Breast epithelium (tissue), 4 donors: Measurements from ENCODE around the gene PLCG1. TPM values are rescaled to one million over a fixed set of nuclear protein-coding genes. Genes with fewer than 3 reads are reported as not detected.

Experiments used
- DNase-seq, 2 donors: peaks; one replicate each; pipeline ENCODE4 v3.0.0-alpha.2; 2019; ENCODE audit warnings: low spot score in 2 of 2
- H3K27ac ChIP-seq, 2 donors: fragments of 200-600 bp; sonication (generic) in 1 of 2; one replicate each; pipeline ENCODE4 v1.5.1; 2016 to 2019; ENCODE audit warnings: mild to moderate bottlenecking in 1 of 2
- H3K27me3 ChIP-seq, 2 donors: fragments of 200-600 bp; sonication (generic) in 1 of 2; one replicate each; pipeline versions ENCODE4 v1.5.1 to v1.6.0; 2017 to 2019; ENCODE audit warnings: control low read depth in 1 of 2, mild to moderate bottlenecking in 1 of 2
- H3K36me3 ChIP-seq: fragments of 200-600 bp; one replicate; pipeline ENCODE4 v1.5.1; 2019
- H3K4me1 ChIP-seq, 2 donors: fragments of 200-600 bp; sonication (generic); one replicate each; pipeline ENCODE4 v1.5.1; 2016 to 2019; ENCODE audit warnings: control low read depth in 1 of 2
- H3K4me3 ChIP-seq, 3 donors: fragments of 200-600 bp; sonication (generic); 1 replicate in 2 of 3; 2 replicates in 1 of 3; pipeline ENCODE4 v1.5.1; 2016 to 2019; ENCODE audit warnings: mild to moderate bottlenecking in 3 of 3, moderate library complexity in 2 of 3
- H3K9me3 ChIP-seq, 2 donors: fragments of 200-600 bp; sonication (generic) in 1 of 2; one replicate each; pipeline ENCODE4 v1.5.1; 2016 to 2019; ENCODE audit warnings: control low read depth in 1 of 2
- CTCF ChIP-seq, 3 donors: fragments of 450-650 bp; IDR thresholded peaks; one replicate each; pipeline ENCODE4 v1.5.1; 2016 to 2017; ENCODE audit warnings: antibody characterized with exemption in 3 of 3, mild to moderate bottlenecking in 3 of 3, moderate library complexity in 3 of 3
- POLR2A ChIP-seq: fragments of 450-650 bp; IDR thresholded peaks from one replicate; pipeline ENCODE4 v1.6.1; 2016; ENCODE audit warnings: antibody characterized with exemption, mild to moderate bottlenecking, moderate library complexity
- POLR2AphosphoS5 ChIP-seq, 3 donors: sonication (generic); formaldehyde crosslinking; IDR thresholded peaks; one replicate each; pipeline ENCODE4 v1.6.1; 2017; ENCODE audit warnings: antibody characterized with exemption in 3 of 3
- intact Hi-C: fragments of 100-400 bp; cut with DNase I; formaldehyde crosslinking; loops from one replicate; pipeline ENCODE4 v1.15.1; 2023; ENCODE audit warnings: low total_unique reads
- total RNA-seq, 3 donors: library from RNA; depleted of rRNA; stranded (reverse); fragments of >200 nt; gene quantifications; one replicate each; pipeline ENCODE4 v1.1.0, GENCODE V29; 2016

Gene PLCG1
- total RNA-seq, 3 donors from 2014 or later: 88.5 to 132 (median 92.3) TPM

- Histone ChIP-seq H3K36me3 (no peaks in the 10 kb centered on the region), H3K27me3 (no peaks in the 10 kb centered on the region), H3K4me3 (peak overlapping the region in 2 of 3 donors; percentile 0 to 91), H3K9me3 (no peaks in the 10 kb centered on the region), H3K4me1 (peaks cover 14 to 22% of the 10 kb centered on the region in 2 donors), H3K27ac (peak overlapping the region; percentile 67 to 88)
- DNase-seq: no peak
- intact Hi-C loops: no loop called here
- no peak for TF ChIP-seq POLR2A
- TF ChIP-seq POLR2AphosphoS5 (IDR thresholded peaks at IDR 0.05): no peak
These were observed 3.1 kb downstream of the PLCG1 start for GRCh38 chr20:41140226-41141133.

- H3K4me3 ChIP-seq: peak overlapping the region in 1 of 3 donors; percentile 91
- peaks cover 14 to 22% of the 10 kb centered on the region in 2 donors for H3K4me1 ChIP-seq
- DNase-seq: no peak
- intact Hi-C loops: no loop called here
- no peaks in the 10 kb centered on the region for H3K9me3 ChIP-seq
- no peak for TF ChIP-seq POLR2A
- TF ChIP-seq POLR2AphosphoS5 (IDR thresholded peaks at IDR 0.05): peak in 1 of 3 donors; percentile 39
- no peaks in the 10 kb centered on the region for H3K27me3 ChIP-seq
- H3K27ac ChIP-seq: peak overlapping the region; percentile 67 to 88
- no peaks in the 10 kb centered on the region for H3K36me3 ChIP-seq
These were observed 3.9 kb downstream of the PLCG1 start for GRCh38 chr20:41141153-41141815.

- no peak for TF ChIP-seq POLR2A
- TF ChIP-seq CTCF (IDR thresholded peaks at IDR 0.05): no peak
- no peak for TF ChIP-seq POLR2AphosphoS5 (IDR thresholded peaks at IDR 0.05)
- intact Hi-C loops: no loop called here
- peaks cover 14 to 22% of the 10 kb centered on the region in 2 donors for H3K4me1 ChIP-seq
These were observed 4.9 kb downstream of the PLCG1 start for GRCh38 chr20:41142245-41142644.

GRCh38 chr20:41142919-41143318 lies 5.6 kb downstream of the PLCG1 start:
- DNase-seq: no peak
- Histone ChIP-seq H3K27ac (peak overlapping the region; percentile 8 to 88), H3K27me3 (no peaks in the 10 kb centered on the region), H3K4me1 (peaks cover 14 to 22% of the 10 kb centered on the region in 2 donors), H3K4me3 (no peak overlapping the region), H3K36me3 (no peaks in the 10 kb centered on the region), H3K9me3 (no peaks in the 10 kb centered on the region)
- intact Hi-C loops: no loop called here
- TF ChIP-seq CTCF (IDR thresholded peaks at IDR 0.05) (no peak), POLR2A (no peak), POLR2AphosphoS5 (IDR thresholded peaks at IDR 0.05) (no peak)

More at GRCh38 chr20:41142245-41142644, 4.9 kb downstream of the PLCG1 start:
- Histone ChIP-seq H3K9me3 (no peaks in the 10 kb centered on the region), H3K27ac (peak overlapping the region; percentile 67 to 88), H3K36me3 (no peaks in the 10 kb centered on the region), H3K4me3 (no peak overlapping the region), H3K27me3 (no peaks in the 10 kb centered on the region)
- no peak for DNase-seq

- H3K27ac ChIP-seq: peak overlapping the region; percentile 8 to 88
- H3K4me3 ChIP-seq: no peak overlapping the region
- H3K4me1 ChIP-seq: peaks cover 14 to 23% of the 10 kb centered on the region in 2 donors
- intact Hi-C loops: no loop called here
- DNase-seq: no peak
- no peaks in the 10 kb centered on the region for H3K27me3 ChIP-seq
- no peaks in the 10 kb centered on the region for H3K36me3 ChIP-seq
- no peaks in the 10 kb centered on the region for H3K9me3 ChIP-seq
- no peak for TF ChIP-seq POLR2A
- no peak for TF ChIP-seq POLR2AphosphoS5 (IDR thresholded peaks at IDR 0.05)
- TF ChIP-seq CTCF (IDR thresholded peaks at IDR 0.05): no peak
These were observed 6.0 kb downstream of the PLCG1 start for GRCh38 chr20:41143354-41143753.
